ENCODE measurements around the gene KCNB1.

GRCh38 chr20:49481116-49481515 lies 1.4 kb downstream of the KCNB1 start:
- TF ChIP-seq CTCF (IDR thresholded peaks at IDR 0.05) (no peak), POLR2A (IDR thresholded peaks at IDR 0.05) (no peak)
